BLaER1 treated with 17β-estradiol and CSF1 and Interleukin-3, amounts not matched to agents 10 nM and 100 nM (cell line): Measurements from ENCODE around the gene IGLON5.

ENCODE experiments used
- H3K27ac ChIP-seq, 11 experiments: shearing (Covaris generic); formaldehyde crosslinking; 2 replicates each; pipeline ENCODE4 v1.8.1; 2022
- H3K27me3 ChIP-seq, 11 experiments: shearing (Covaris generic); formaldehyde crosslinking; 2 replicates each; pipeline ENCODE4 v1.8.1; 2022
- H3K36me3 ChIP-seq, 11 experiments: shearing (Covaris generic); formaldehyde crosslinking; 2 replicates each; pipeline ENCODE4 v1.8.1; 2022
- H3K4me1 ChIP-seq, 10 experiments: shearing (Covaris generic); formaldehyde crosslinking; 2 replicates each; pipeline ENCODE4 v1.8.1; 2022
- H3K4me2 ChIP-seq, 11 experiments: shearing (Covaris generic); formaldehyde crosslinking; 2 replicates each; pipeline ENCODE4 v1.8.1; 2022
- H3K4me3 ChIP-seq, 10 experiments: shearing (Covaris generic); formaldehyde crosslinking; 2 replicates each; pipeline ENCODE4 v1.8.1; 2022
- H3K9ac ChIP-seq, 11 experiments: shearing (Covaris generic); formaldehyde crosslinking; 2 replicates each; pipeline ENCODE4 v1.8.1; 2022
- H3K9me3 ChIP-seq, 11 experiments: shearing (Covaris generic); formaldehyde crosslinking; replicated peaks in 1 of 11; 2 replicates each; pipeline ENCODE4 v1.8.1; 2022
- H4K20me1 ChIP-seq, 11 experiments: shearing (Covaris generic); formaldehyde crosslinking; 2 replicates each; pipeline ENCODE4 v1.8.1; 2022
- Cebpa-rat ChIP-seq, 11 experiments: shearing (Covaris generic); IDR thresholded peaks; 2 replicates each; pipeline ENCODE4 v1.8.1; 2022

IGLON5 gene

GRCh38 chr19:51320280-51320657 is 8.8 kb downstream of the IGLON5 start:
- Histone ChIP-seq H3K36me3 (no peaks in the 10 kb centered on the region), H3K4me1 (peaks cover 0 to 11% (median 0%) of the 10 kb centered on the region in 10 experiments; a peak in 3 of 20 replicates), H3K4me3 (no peak overlapping the region), H4K20me1 (peaks cover 0 to 18% (median 0%) of the 10 kb centered on the region in 11 experiments; a peak in 2 of 22 replicates), H3K9ac (no peak overlapping the region), H3K9me3 (peaks cover 0 to 2% (median under 1%) of the 10 kb centered on the region in 11 experiments; a peak in 3 of 22 replicates), H3K27ac (no peak overlapping the region), H3K4me2 (no peak overlapping the region), H3K27me3 (no peaks in the 10 kb centered on the region)
- TF ChIP-seq Cebpa-rat (IDR thresholded peaks at IDR 0.05) = no peak

DNA sequence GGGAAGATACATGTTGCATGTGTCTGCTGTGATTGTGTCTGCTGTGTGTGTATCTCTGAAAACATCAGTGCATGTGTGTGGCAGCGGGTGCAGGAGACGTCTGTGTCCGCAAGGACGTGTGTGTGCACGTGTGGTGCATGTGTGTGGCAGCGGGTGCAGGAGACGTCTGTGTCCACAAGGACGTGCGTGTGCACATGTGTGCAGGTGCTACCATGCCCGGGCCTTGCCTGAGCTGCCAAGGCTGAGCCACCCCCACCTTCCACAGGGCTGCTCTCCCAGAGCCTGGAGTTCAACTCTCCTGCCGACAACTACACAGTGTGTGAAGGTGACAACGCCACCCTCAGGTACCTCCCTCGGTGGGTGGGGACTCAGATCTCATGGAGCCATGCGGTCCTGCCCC is 10.4 kb downstream of the IGLON5 start:
- Histone ChIP-seq H3K9me3 (peaks cover 0 to under 1% (median 0%) of the 10 kb centered on the region in 11 experiments; a peak in 1 of 22 replicates), H3K4me3 (no peak overlapping the region), H3K9ac (no peak overlapping the region), H3K27me3 (peaks cover 2 to 14% (median 11%) of the 10 kb centered on the region in 11 experiments), H3K27ac (no peak overlapping the region), H3K4me2 (no peak overlapping the region), H3K36me3 (no peaks in the 10 kb centered on the region), H3K4me1 (peaks cover 0 to 11% (median 0%) of the 10 kb centered on the region in 10 experiments; a peak in 4 of 20 replicates), H4K20me1 (peaks cover 0 to 18% (median 0%) of the 10 kb centered on the region in 11 experiments; a peak in 2 of 22 replicates)
- no peak for TF ChIP-seq Cebpa-rat (IDR thresholded peaks at IDR 0.05)

GRCh38 chr19:51323481-51324166 is 12.2 kb downstream of the IGLON5 start:
- Histone ChIP-seq H3K9ac (0 out of 22 replicates have a peak overlapping the region, but pooled peaks of 1 of the 11 experiments have one; percentile 23), H3K27ac (no peak overlapping the region)

DNA sequence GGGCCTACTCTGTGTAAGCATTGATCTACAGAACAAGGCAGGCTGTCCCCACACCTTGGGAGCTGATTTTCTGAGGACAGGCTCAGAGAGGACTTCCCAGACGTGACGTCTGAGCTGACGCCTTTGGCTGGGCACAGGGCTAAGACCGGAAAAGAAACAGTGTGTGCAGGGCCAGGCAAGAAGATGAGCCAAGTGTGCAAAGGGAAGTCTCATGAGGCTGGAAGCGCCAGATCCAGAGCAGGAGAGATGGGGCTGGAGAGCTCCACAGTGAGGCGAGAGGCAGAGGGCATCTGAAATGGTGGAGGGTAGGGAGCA is 12.7 kb downstream of the IGLON5 start:
- no peak for TF ChIP-seq Cebpa-rat (IDR thresholded peaks at IDR 0.05)
- Histone ChIP-seq H3K9me3 (peaks cover 0 to 15% (median 4%) of the 10 kb centered on the region in 11 experiments; a peak in 8 of 22 replicates), H3K36me3 (no peaks in the 10 kb centered on the region), H3K27ac (no peak overlapping the region), H3K4me3 (no peak overlapping the region), H3K4me1 (peaks cover 0 to 17% (median 0%) of the 10 kb centered on the region in 10 experiments; a peak in 5 of 20 replicates), H3K4me2 (no peak overlapping the region; a peak in 1 of 22 replicates), H3K9ac (no peak overlapping the region), H4K20me1 (peaks cover 0 to 18% (median 0%) of the 10 kb centered on the region in 11 experiments; a peak in 2 of 22 replicates), H3K27me3 (peaks cover 21 to 35% (median 31%) of the 10 kb centered on the region in 11 experiments)

More at GRCh38 chr19:51323481-51324166, 12.2 kb downstream of the IGLON5 start:
- Histone ChIP-seq H3K27me3 (peaks cover 19 to 33% (median 29%) of the 10 kb centered on the region in 11 experiments), H3K36me3 (no peaks in the 10 kb centered on the region), H4K20me1 (peaks cover 0 to 18% (median 0%) of the 10 kb centered on the region in 11 experiments; a peak in 2 of 22 replicates), H3K9me3 (peaks cover 0 to 15% (median 4%) of the 10 kb centered on the region in 11 experiments; a peak in 8 of 22 replicates), H3K4me1 (peaks cover 0 to 17% (median 0%) of the 10 kb centered on the region in 10 experiments; a peak in 5 of 20 replicates), H3K4me3 (no peak overlapping the region), H3K4me2 (peak overlapping the region in 1 of 11 experiments; percentile 17; a peak in 3 of 22 replicates)
- TF ChIP-seq Cebpa-rat (IDR thresholded peaks at IDR 0.05) = no peak

GRCh38 chr19:51325161-51325976 is 13.9 kb downstream of the IGLON5 start:
- no peak overlapping the region for H3K4me3 ChIP-seq
- H3K4me2 ChIP-seq = no peak overlapping the region
- H3K27ac ChIP-seq = no peak overlapping the region
- peaks cover 0 to 8% (median 0%) of the 10 kb centered on the region in 11 experiments; a peak in 2 of 22 replicates for H4K20me1 ChIP-seq
- no peak overlapping the region for H3K9ac ChIP-seq
- H3K4me1 ChIP-seq = peaks cover 0 to 17% (median 0%) of the 10 kb centered on the region in 10 experiments; a peak in 5 of 20 replicates
- H3K27me3 ChIP-seq = peaks cover 21 to 35% (median 31%) of the 10 kb centered on the region in 11 experiments
- H3K36me3 ChIP-seq = 0 out of 22 replicates have a peak, but pooled peaks cover 0 to 2% (median 0%) of the 10 kb centered on the region in 11 experiments
- TF ChIP-seq Cebpa-rat (IDR thresholded peaks at IDR 0.05) = no peak
- peaks cover 0 to 16% (median 4%) of the 10 kb centered on the region in 11 experiments; a peak in 12 of 22 replicates for H3K9me3 ChIP-seq

GRCh38 chr19:51326216-51327065 is 15.0 kb downstream of the IGLON5 start:
- no peak for TF ChIP-seq Cebpa-rat (IDR thresholded peaks at IDR 0.05)
- Histone ChIP-seq H3K4me3 (no peak overlapping the region), H3K4me2 (0 out of 22 replicates have a peak overlapping the region, but pooled peaks of 1 of the 11 experiments have one; percentile 3), H3K27me3 (peaks cover 21 to 35% (median 31%) of the 10 kb centered on the region in 11 experiments), H3K9ac (no peak overlapping the region), H4K20me1 (peaks cover 0 to 8% (median 0%) of the 10 kb centered on the region in 11 experiments; a peak in 1 of 22 replicates), H3K27ac (no peak overlapping the region), H3K9me3 (peaks cover 6 to 27% (median 12%) of the 10 kb centered on the region in 11 experiments), H3K4me1 (peaks cover 0 to 17% (median 0%) of the 10 kb centered on the region in 10 experiments; a peak in 5 of 20 replicates), H3K36me3 (peaks cover 4 to 11% (median 5%) of the 10 kb centered on the region in 11 experiments; a peak in 12 of 22 replicates)

- H3K36me3 ChIP-seq = peaks cover 4 to 15% (median 7%) of the 10 kb centered on the region in 11 experiments; a peak in 12 of 22 replicates
- peaks cover 0 to 8% (median 0%) of the 10 kb centered on the region in 11 experiments; a peak in 1 of 22 replicates for H4K20me1 ChIP-seq
- peaks cover 8 to 32% (median 15%) of the 10 kb centered on the region in 11 experiments for H3K9me3 ChIP-seq
- peaks cover 0 to 17% (median 0%) of the 10 kb centered on the region in 10 experiments; a peak in 5 of 20 replicates for H3K4me1 ChIP-seq
- no peak overlapping the region for H3K27ac ChIP-seq
- peaks cover 21 to 35% (median 31%) of the 10 kb centered on the region in 11 experiments for H3K27me3 ChIP-seq
- H3K4me3 ChIP-seq = no peak overlapping the region; a peak in 1 of 20 replicates
- peak overlapping the region in 2 of 11 experiments; percentile 3 to 32; a peak in 1 of 22 replicates for H3K4me2 ChIP-seq
- TF ChIP-seq Cebpa-rat (IDR thresholded peaks at IDR 0.05) = no peak
- no peak overlapping the region for H3K9ac ChIP-seq
Observed at GRCh38 chr19:51327066-51328001, 15.9 kb downstream of the IGLON5 start.
